ENCODE results near the gene SF3A1. TPM values are rescaled to one million over a fixed set of nuclear protein-coding genes. Genes with fewer than 3 reads are reported as not detected.

Gene SF3A1
- total RNA-seq, 1 experiment from 2014 or later = 272 TPM

DNA sequence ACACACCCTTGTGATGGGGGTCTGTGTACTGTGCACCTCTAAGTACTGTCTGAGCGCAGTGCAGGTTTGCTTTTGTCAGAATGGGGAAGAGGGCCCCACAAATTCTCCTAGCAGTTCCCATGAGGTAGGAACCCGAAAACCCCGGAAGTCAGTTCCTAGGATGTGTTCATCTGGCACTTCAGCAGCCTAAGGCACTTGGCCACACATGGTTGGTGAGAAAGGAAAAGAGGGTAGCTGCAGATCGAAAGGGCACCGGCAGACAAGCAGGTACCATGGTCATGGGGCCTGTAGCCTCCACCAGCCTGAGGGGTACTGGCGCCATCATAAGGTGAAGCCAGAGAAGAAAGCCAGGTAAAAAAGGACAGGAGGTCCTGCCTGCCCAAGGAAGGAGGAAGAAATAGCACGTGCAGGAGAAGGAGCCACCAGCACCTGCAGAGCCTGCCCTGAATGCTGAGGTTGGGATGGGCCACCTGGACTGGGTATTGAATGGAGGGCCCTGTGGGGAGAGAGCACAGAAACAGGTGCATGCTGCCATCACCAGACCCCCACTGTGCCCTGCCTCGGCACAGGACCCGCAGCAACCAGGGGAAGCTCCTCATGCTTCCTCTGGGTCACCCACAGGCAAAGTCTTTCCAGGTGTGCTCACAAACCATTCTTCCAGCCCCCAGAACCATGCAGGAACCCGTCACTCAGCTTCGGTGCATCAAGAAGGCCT lies 59.3 kb downstream of the SF3A1 start:
- Mint-ChIP-seq H3K27me3 (ENCODE audit: low read depth) (no peaks in the 10 kb centered on the region), H3K27ac (no peak overlapping the region), H3K9me3 (no peaks in the 10 kb centered on the region), H3K36me3 (no peaks in the 10 kb centered on the region; the same call in 1 of the 2 replicates), H3K4me1 (no peaks in the 10 kb centered on the region), H3K4me3 (no peak overlapping the region)
- CTCF ChIA-PET = interaction anchor here (1.1 to 7.9 kb wide), 3 partner anchors 8 to 35 kb away, joined by 3 to 57 read pairs (median 7); partner anchors contain the start of genes CASTOR1 and TBC1D10A
- no peak for ATAC-seq
- no peak for DNase-seq (ENCODE audit: low spot score)
- POLR2A ChIA-PET = no interaction called here
- no peak for TF ChIP-seq TEAD1 (CRISPR knock-in tag; IDR thresholded peaks at IDR 0.05)
- no peak for TF ChIP-seq RORB (CRISPR knock-in tag; IDR thresholded peaks at IDR 0.05)
- no peak for TF ChIP-seq GTF2I (CRISPR knock-in tag; conservative IDR thresholded peaks at IDR 0.05)
- TF ChIP-seq, protein P1, sequence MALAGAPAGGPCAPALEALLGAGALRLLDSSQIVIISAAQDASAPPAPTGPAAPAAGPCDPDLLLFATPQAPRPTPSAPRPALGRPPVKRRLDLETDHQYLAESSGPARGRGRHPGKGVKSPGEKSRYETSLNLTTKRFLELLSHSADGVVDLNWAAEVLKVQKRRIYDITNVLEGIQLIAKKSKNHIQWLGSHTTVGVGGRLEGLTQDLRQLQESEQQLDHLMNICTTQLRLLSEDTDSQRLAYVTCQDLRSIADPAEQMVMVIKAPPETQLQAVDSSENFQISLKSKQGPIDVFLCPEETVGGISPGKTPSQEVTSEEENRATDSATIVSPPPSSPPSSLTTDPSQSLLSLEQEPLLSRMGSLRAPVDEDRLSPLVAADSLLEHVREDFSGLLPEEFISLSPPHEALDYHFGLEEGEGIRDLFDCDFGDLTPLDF (CRISPR knock-in tag; IDR thresholded peaks at IDR 0.05) = no peak
- TF ChIP-seq GABPB1 (CRISPR knock-in tag; IDR thresholded peaks at IDR 0.05) = no peak
- TF ChIP-seq, protein P2, sequence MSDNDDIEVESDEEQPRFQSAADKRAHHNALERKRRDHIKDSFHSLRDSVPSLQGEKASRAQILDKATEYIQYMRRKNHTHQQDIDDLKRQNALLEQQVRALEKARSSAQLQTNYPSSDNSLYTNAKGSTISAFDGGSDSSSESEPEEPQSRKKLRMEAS (CRISPR knock-in tag; IDR thresholded peaks at IDR 0.05) = no peak

DNA sequence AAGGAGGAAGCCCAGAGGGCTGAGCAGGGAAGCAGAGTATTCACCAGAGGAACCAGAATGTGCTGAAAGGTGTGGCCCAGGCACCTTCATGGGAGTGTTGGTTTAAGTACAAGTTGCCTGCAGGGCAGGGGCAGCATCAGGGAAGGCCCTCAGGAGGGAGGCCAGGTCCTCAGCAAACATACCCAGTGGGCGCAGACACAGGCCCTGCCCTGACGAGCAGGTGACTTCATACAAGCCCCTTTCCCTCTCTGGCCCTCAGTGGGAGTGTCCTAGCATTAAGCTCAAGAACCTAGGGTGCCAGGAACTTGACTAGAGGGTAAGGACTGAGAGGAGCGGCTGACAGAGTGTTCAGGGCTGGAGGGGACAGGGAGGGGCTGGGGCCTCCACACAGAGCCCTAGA lies 59.9 kb downstream of the SF3A1 start:
- ChIA-PET CTCF (interaction anchor here (1.1 to 7.9 kb wide), 3 partner anchors 8 to 32 kb away, joined by 3 to 57 read pairs (median 5); partner anchors contain the start of gene CASTOR1), POLR2A (no interaction called here)
- Mint-ChIP-seq H3K36me3 (no peaks in the 10 kb centered on the region; the same call in 1 of the 2 replicates), H3K27me3 (ENCODE audit: low read depth) (no peaks in the 10 kb centered on the region), H3K4me3 (no peak overlapping the region), H3K4me1 (no peaks in the 10 kb centered on the region), H3K27ac (no peak overlapping the region), H3K9me3 (no peaks in the 10 kb centered on the region)
- no peak for ATAC-seq
- DNase-seq (ENCODE audit: low spot score) = no peak
- TF ChIP-seq, protein P3, sequence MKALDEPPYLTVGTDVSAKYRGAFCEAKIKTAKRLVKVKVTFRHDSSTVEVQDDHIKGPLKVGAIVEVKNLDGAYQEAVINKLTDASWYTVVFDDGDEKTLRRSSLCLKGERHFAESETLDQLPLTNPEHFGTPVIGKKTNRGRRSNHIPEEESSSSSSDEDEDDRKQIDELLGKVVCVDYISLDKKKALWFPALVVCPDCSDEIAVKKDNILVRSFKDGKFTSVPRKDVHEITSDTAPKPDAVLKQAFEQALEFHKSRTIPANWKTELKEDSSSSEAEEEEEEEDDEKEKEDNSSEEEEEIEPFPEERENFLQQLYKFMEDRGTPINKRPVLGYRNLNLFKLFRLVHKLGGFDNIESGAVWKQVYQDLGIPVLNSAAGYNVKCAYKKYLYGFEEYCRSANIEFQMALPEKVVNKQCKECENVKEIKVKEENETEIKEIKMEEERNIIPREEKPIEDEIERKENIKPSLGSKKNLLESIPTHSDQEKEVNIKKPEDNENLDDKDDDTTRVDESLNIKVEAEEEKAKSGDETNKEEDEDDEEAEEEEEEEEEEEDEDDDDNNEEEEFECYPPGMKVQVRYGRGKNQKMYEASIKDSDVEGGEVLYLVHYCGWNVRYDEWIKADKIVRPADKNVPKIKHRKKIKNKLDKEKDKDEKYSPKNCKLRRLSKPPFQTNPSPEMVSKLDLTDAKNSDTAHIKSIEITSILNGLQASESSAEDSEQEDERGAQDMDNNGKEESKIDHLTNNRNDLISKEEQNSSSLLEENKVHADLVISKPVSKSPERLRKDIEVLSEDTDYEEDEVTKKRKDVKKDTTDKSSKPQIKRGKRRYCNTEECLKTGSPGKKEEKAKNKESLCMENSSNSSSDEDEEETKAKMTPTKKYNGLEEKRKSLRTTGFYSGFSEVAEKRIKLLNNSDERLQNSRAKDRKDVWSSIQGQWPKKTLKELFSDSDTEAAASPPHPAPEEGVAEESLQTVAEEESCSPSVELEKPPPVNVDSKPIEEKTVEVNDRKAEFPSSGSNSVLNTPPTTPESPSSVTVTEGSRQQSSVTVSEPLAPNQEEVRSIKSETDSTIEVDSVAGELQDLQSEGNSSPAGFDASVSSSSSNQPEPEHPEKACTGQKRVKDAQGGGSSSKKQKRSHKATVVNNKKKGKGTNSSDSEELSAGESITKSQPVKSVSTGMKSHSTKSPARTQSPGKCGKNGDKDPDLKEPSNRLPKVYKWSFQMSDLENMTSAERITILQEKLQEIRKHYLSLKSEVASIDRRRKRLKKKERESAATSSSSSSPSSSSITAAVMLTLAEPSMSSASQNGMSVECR (CRISPR knock-in tag; IDR thresholded peaks at IDR 0.05; ENCODE audit: borderline replicate concordance) = no peak
- TF ChIP-seq ZNF416 (CRISPR knock-in tag; IDR thresholded peaks at IDR 0.05) (no peak), PRRX2 (CRISPR knock-in tag; IDR thresholded peaks at IDR 0.05) (no peak), JUN (CRISPR knock-in tag; IDR thresholded peaks at IDR 0.05) (no peak), ZNF121 (CRISPR knock-in tag; IDR thresholded peaks at IDR 0.05) (no peak), NFATC4 (CRISPR knock-in tag; IDR thresholded peaks at IDR 0.05) (no peak)
- TF ChIP-seq, protein P4, sequence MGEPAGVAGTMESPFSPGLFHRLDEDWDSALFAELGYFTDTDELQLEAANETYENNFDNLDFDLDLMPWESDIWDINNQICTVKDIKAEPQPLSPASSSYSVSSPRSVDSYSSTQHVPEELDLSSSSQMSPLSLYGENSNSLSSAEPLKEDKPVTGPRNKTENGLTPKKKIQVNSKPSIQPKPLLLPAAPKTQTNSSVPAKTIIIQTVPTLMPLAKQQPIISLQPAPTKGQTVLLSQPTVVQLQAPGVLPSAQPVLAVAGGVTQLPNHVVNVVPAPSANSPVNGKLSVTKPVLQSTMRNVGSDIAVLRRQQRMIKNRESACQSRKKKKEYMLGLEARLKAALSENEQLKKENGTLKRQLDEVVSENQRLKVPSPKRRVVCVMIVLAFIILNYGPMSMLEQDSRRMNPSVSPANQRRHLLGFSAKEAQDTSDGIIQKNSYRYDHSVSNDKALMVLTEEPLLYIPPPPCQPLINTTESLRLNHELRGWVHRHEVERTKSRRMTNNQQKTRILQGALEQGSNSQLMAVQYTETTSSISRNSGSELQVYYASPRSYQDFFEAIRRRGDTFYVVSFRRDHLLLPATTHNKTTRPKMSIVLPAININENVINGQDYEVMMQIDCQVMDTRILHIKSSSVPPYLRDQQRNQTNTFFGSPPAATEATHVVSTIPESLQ (CRISPR knock-in tag; IDR thresholded peaks at IDR 0.05) = no peak
- TF ChIP-seq, protein P5, sequence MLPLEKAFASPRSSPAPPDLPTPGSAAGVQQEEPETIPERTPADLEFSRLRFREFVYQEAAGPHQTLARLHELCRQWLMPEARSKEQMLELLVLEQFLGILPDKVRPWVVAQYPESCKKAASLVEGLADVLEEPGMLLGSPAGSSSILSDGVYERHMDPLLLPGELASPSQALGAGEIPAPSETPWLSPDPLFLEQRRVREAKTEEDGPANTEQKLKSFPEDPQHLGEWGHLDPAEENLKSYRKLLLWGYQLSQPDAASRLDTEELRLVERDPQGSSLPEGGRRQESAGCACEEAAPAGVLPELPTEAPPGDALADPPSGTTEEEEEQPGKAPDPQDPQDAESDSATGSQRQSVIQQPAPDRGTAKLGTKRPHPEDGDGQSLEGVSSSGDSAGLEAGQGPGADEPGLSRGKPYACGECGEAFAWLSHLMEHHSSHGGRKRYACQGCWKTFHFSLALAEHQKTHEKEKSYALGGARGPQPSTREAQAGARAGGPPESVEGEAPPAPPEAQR (CRISPR knock-in tag; IDR thresholded peaks at IDR 0.05) = no peak
- TF ChIP-seq, protein P6, sequence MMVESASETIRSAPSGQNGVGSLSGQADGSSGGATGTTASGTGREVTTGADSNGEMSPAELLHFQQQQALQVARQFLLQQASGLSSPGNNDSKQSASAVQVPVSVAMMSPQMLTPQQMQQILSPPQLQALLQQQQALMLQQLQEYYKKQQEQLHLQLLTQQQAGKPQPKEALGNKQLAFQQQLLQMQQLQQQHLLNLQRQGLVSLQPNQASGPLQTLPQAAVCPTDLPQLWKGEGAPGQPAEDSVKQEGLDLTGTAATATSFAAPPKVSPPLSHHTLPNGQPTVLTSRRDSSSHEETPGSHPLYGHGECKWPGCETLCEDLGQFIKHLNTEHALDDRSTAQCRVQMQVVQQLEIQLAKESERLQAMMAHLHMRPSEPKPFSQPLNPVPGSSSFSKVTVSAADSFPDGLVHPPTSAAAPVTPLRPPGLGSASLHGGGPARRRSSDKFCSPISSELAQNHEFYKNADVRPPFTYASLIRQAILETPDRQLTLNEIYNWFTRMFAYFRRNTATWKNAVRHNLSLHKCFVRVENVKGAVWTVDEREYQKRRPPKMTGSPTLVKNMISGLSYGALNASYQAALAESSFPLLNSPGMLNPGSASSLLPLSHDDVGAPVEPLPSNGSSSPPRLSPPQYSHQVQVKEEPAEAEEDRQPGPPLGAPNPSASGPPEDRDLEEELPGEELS (CRISPR knock-in tag; IDR thresholded peaks at IDR 0.05) = no peak
- TF ChIP-seq, protein P7, sequence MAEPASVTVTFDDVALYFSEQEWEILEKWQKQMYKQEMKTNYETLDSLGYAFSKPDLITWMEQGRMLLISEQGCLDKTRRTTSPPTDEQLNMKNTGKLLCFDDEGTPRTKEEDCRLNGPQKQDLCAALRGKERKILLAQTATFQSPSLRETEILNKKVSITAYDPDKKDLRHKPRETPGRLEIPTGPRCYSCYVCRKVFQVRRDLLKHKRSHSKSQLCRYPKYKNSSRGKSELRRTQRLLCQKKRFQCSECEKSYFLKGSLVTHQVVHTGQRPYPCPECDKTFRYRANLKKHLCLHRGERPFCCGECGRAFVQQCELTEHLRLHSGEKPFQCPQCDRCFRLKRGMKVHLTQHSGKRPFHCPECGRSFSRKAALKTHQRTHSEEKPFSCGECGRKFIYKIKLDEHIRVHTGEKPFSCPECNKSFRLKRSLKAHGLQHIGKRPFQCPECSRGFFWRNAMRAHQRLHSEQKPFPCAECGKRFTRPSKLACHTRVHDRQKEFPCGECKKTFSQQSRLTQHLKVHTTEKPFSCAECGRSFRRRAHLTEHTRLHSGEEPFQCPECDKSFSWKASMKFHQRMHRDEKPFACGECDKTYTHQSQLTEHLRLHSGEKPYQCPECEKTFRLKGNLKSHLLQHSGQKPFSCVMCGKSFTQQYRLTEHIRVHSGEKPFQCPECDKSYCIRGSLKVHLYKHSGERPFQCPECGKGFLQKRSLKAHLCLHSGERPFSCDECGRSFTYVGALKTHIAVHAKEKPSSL (CRISPR knock-in tag; conservative IDR thresholded peaks at IDR 0.05) = no peak
- TF ChIP-seq, protein P8, sequence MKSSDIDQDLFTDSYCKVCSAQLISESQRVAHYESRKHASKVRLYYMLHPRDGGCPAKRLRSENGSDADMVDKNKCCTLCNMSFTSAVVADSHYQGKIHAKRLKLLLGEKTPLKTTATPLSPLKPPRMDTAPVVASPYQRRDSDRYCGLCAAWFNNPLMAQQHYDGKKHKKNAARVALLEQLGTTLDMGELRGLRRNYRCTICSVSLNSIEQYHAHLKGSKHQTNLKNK (CRISPR knock-in tag; IDR thresholded peaks at IDR 0.05) = no peak
- TF ChIP-seq, protein P9, sequence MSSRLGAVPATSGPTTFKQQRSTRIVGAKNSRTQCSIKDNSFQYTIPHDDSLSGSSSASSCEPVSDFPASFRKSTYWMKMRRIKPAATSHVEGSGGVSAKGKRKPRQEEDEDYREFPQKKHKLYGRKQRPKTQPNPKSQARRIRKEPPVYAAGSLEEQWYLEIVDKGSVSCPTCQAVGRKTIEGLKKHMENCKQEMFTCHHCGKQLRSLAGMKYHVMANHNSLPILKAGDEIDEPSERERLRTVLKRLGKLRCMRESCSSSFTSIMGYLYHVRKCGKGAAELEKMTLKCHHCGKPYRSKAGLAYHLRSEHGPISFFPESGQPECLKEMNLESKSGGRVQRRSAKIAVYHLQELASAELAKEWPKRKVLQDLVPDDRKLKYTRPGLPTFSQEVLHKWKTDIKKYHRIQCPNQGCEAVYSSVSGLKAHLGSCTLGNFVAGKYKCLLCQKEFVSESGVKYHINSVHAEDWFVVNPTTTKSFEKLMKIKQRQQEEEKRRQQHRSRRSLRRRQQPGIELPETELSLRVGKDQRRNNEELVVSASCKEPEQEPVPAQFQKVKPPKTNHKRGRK (CRISPR knock-in tag; IDR thresholded peaks at IDR 0.05; ENCODE audit: borderline replicate concordance) = no peak
